ENCODE data around the gene MBNL1.

DNA sequence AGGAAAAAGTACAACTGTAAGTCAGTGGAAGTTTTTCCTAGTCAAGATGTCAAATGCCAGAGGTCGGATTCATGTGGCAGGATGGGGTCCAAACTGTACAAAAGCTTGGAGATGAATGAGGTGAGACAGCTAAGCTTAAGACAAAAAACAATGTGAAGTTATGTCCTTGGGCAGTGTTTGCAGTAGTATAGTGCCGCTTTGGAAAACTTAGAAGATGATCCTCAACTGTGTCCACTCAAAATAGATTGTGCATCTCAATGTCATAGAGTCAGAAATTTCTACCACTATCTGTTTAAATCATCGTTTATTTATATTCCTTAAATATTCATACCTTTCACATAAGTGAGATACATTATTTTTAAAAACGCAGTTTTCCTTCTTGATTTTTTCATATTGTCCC, 77.3 kb downstream of the MBNL1 start:
- TF ChIP-seq, protein P1, sequence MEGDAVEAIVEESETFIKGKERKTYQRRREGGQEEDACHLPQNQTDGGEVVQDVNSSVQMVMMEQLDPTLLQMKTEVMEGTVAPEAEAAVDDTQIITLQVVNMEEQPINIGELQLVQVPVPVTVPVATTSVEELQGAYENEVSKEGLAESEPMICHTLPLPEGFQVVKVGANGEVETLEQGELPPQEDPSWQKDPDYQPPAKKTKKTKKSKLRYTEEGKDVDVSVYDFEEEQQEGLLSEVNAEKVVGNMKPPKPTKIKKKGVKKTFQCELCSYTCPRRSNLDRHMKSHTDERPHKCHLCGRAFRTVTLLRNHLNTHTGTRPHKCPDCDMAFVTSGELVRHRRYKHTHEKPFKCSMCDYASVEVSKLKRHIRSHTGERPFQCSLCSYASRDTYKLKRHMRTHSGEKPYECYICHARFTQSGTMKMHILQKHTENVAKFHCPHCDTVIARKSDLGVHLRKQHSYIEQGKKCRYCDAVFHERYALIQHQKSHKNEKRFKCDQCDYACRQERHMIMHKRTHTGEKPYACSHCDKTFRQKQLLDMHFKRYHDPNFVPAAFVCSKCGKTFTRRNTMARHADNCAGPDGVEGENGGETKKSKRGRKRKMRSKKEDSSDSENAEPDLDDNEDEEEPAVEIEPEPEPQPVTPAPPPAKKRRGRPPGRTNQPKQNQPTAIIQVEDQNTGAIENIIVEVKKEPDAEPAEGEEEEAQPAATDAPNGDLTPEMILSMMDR (tag by site-specific recombination; IDR thresholded peaks at IDR 0.05), result no peak
- no peak for TF ChIP-seq ZNF768 (tag by site-specific recombination; IDR thresholded peaks at IDR 0.05)
- TF ChIP-seq REPIN1 (tag by site-specific recombination; IDR thresholded peaks at IDR 0.05; ENCODE audit: low read depth), result no peak
- TF ChIP-seq, protein P2, sequence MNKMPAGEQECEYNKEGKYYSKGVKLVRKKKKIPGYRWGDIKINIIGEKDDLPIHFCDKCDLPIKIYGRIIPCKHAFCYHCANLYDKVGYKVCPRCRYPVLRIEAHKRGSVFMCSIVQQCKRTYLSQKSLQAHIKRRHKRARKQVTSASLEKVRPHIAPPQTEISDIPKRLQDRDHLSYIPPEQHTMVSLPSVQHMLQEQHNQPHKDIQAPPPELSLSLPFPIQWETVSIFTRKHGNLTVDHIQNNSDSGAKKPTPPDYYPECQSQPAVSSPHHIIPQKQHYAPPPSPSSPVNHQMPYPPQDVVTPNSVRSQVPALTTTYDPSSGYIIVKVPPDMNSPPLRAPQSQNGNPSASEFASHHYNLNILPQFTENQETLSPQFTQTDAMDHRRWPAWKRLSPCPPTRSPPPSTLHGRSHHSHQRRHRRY (tag by site-specific recombination; IDR thresholded peaks at IDR 0.05), result no peak
- no peak for TF ChIP-seq ZNF600 (tag by site-specific recombination; IDR thresholded peaks at IDR 0.05)
- TF ChIP-seq, protein P3, sequence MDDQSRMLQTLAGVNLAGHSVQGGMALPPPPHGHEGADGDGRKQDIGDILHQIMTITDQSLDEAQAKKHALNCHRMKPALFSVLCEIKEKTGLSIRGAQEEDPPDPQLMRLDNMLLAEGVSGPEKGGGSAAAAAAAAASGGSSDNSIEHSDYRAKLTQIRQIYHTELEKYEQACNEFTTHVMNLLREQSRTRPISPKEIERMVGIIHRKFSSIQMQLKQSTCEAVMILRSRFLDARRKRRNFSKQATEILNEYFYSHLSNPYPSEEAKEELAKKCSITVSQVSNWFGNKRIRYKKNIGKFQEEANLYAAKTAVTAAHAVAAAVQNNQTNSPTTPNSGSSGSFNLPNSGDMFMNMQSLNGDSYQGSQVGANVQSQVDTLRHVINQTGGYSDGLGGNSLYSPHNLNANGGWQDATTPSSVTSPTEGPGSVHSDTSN (CRISPR knock-in tag; IDR thresholded peaks at IDR 0.05), result no peak
- no peak for TF ChIP-seq ZNF274 (IDR thresholded peaks at IDR 0.05; ENCODE audit: low read length)
- no peak for TF ChIP-seq ZNF274 (tag by site-specific recombination; IDR thresholded peaks at IDR 0.05; ENCODE audit: borderline replicate concordance)
- TF ChIP-seq, protein P4, sequence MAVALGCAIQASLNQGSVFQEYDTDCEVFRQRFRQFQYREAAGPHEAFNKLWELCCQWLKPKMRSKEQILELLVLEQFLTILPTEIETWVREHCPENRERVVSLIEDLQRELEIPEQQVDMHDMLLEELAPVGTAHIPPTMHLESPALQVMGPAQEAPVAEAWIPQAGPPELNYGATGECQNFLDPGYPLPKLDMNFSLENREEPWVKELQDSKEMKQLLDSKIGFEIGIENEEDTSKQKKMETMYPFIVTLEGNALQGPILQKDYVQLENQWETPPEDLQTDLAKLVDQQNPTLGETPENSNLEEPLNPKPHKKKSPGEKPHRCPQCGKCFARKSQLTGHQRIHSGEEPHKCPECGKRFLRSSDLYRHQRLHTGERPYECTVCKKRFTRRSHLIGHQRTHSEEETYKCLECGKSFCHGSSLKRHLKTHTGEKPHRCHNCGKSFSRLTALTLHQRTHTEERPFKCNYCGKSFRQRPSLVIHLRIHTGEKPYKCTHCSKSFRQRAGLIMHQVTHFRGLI (tag by site-specific recombination; IDR thresholded peaks at IDR 0.05), result no peak
- TF ChIP-seq ZNF664 (tag by site-specific recombination; IDR thresholded peaks at IDR 0.05), result no peak
- no peak for TF ChIP-seq KLF10 (tag by site-specific recombination; IDR thresholded peaks at IDR 0.05)
- TF ChIP-seq ZNF114 (tag by site-specific recombination; IDR thresholded peaks at IDR 0.05), result no peak
- TF ChIP-seq FEZF1 (tag by site-specific recombination; IDR thresholded peaks at IDR 0.05), result no peak
- no peak for TF ChIP-seq ZBTB20 (tag by site-specific recombination; IDR thresholded peaks at IDR 0.05)

Measured in HEK293 (cell line).